Upper lobe of left lung (tissue), 6 donors: ENCODE measurements around the gene KANSL1. TPM values are rescaled to one million over a fixed set of nuclear protein-coding genes. Genes with fewer than 3 reads are reported as not detected.

Experiments used
- ATAC-seq, 2 donors: fragments of 200-7000 bp; cut with Tn5 transposase; one replicate each; pipeline ENCODE4 v1.9.1; 2022; ENCODE audit warnings: mild to moderate bottlenecking in 2 of 2, moderate library complexity in 2 of 2; ENCODE audit not compliant: low FRiP score in 2 of 2
- DNase-seq, 2 donors: peaks; one replicate each; pipeline ENCODE4 v3.0.0-alpha.2; 2019 to 2020
- H3K27ac ChIP-seq, 4 donors: fragments of 200-600 bp; sonication (generic); one replicate each; pipeline ENCODE4 v1.5.1; 2016 to 2019
- H3K27me3 ChIP-seq, 4 donors: fragments of 200-600 bp; sonication (generic); one replicate each; pipeline ENCODE4 v1.5.1; 2017 to 2019
- H3K36me3 ChIP-seq, 4 donors: fragments of 200-600 bp; sonication (generic); one replicate each; pipeline ENCODE4 v1.5.1; 2016 to 2019
- H3K4me1 ChIP-seq, 4 donors: fragments of 200-600 bp; sonication (generic); one replicate each; pipeline ENCODE4 v1.5.1; 2018 to 2019
- H3K4me3 ChIP-seq, 4 donors: fragments of 200-600 bp; sonication (generic); one replicate each; pipeline ENCODE4 v1.5.1; 2017 to 2019; ENCODE audit warnings: mild to moderate bottlenecking in 2 of 4, moderate library complexity in 1 of 4
- H3K9me3 ChIP-seq, 4 donors: fragments of 200-600 bp; sonication (generic); one replicate each; pipeline ENCODE4 v1.5.1; 2018 to 2019
- EP300 ChIP-seq, 4 donors: sonication (generic); formaldehyde crosslinking; IDR thresholded peaks; one replicate each; pipeline ENCODE4 v1.5.1; 2017; ENCODE audit warnings: antibody characterized with exemption in 4 of 4, control low read depth in 2 of 4
- POLR2A ChIP-seq, 4 donors: fragments of 450-650 bp; IDR thresholded peaks; one replicate each; pipeline ENCODE4 v1.5.1; 2016 to 2017; ENCODE audit warnings: antibody characterized with exemption in 4 of 4, mild to moderate bottlenecking in 2 of 4
- POLR2AphosphoS5 ChIP-seq, 2 donors: sonication (generic); formaldehyde crosslinking; IDR thresholded peaks; one replicate each; pipeline ENCODE4 v1.5.1; 2017; ENCODE audit warnings: antibody characterized with exemption in 2 of 2
- WGBS, 2 donors: methylation state at CpG; one replicate each; pipeline ENCODE4 v1.1.5; 2017 to 2018; 5-methylcytosine and 5-hydroxymethylcytosine counted together
- total RNA-seq, 6 donors: library from RNA; depleted of rRNA in 4 of 6; stranded (reverse); fragments of >200 nt in 4 of 6; gene quantifications; one replicate each; pipeline versions ENCODE4 v1.1.0 to v1.2.1, GENCODE V29; 2016 to 2021
- TF ChIP-seq, protein P1 (sequence below), 6 experiments: fragments of 450-650 bp in 4 of 6; fragments of 200-600 bp in 2 of 6; sonication (generic) in 2 of 6; IDR thresholded peaks; one replicate each; pipeline ENCODE4 v1.5.1; 2016 to 2019; ENCODE audit warnings: antibody characterized with exemption in 6 of 6
- donor health status: DM: no; HTN: no; CAD: no; lungs with moderate emphysema.
- donor health status: DM: no; HTN: yes; CAD: no; lungs with severe emphysema.

KANSL1 gene
- total RNA-seq, 6 donors from 2014 or later: 60.5 to 294 (median 108) TPM

- Histone ChIP-seq H3K27me3 (no peaks in the 10 kb centered on the region), H3K36me3 (no peaks in the 10 kb centered on the region), H3K9me3 (no peaks in the 10 kb centered on the region), H3K4me3 (no peak overlapping the region), H3K4me1 (peaks cover 0 to 3% (median 0%) of the 10 kb centered on the region in 4 donors), H3K27ac (no peak overlapping the region)
- DNase-seq (peak in 1 of 2 donors; percentile 76), ATAC-seq (peak; percentile 84 to 91)
- WGBS, 2 donors: 20 to 21% methylated on average over 7 to 8 of the region's 8 CpGs
- no peak for TF ChIP-seq POLR2AphosphoS5 (IDR thresholded peaks at IDR 0.05)
- TF ChIP-seq, protein P1, sequence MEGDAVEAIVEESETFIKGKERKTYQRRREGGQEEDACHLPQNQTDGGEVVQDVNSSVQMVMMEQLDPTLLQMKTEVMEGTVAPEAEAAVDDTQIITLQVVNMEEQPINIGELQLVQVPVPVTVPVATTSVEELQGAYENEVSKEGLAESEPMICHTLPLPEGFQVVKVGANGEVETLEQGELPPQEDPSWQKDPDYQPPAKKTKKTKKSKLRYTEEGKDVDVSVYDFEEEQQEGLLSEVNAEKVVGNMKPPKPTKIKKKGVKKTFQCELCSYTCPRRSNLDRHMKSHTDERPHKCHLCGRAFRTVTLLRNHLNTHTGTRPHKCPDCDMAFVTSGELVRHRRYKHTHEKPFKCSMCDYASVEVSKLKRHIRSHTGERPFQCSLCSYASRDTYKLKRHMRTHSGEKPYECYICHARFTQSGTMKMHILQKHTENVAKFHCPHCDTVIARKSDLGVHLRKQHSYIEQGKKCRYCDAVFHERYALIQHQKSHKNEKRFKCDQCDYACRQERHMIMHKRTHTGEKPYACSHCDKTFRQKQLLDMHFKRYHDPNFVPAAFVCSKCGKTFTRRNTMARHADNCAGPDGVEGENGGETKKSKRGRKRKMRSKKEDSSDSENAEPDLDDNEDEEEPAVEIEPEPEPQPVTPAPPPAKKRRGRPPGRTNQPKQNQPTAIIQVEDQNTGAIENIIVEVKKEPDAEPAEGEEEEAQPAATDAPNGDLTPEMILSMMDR (IDR thresholded peaks at IDR 0.05): peak; percentile 93 to 100 (median 96)
- TF ChIP-seq EP300 (IDR thresholded peaks at IDR 0.05): no peak
- no peak for TF ChIP-seq POLR2A (IDR thresholded peaks at IDR 0.05)
Observed at GRCh38 chr17:46002311-46002972, 190.8 kb downstream of the KANSL1 start.

- Histone ChIP-seq H3K27me3 (no peaks in the 10 kb centered on the region), H3K9me3 (no peaks in the 10 kb centered on the region), H3K36me3 (no peaks in the 10 kb centered on the region), H3K27ac (no peak overlapping the region), H3K4me3 (no peak overlapping the region), H3K4me1 (peaks cover 0 to 3% (median 0%) of the 10 kb centered on the region in 4 donors)
- DNase-seq (no peak), ATAC-seq (peak; percentile 5)
- WGBS, 2 donors: 72 to 74% methylated on average over 13 of the region's 13 CpGs
- no peak for TF ChIP-seq POLR2AphosphoS5 (IDR thresholded peaks at IDR 0.05)
- no peak for TF ChIP-seq EP300 (IDR thresholded peaks at IDR 0.05)
- TF ChIP-seq, protein P1 (IDR thresholded peaks at IDR 0.05): no peak
- no peak for TF ChIP-seq POLR2A (IDR thresholded peaks at IDR 0.05)
Observed at GRCh38 chr17:46001390-46002310, 191.6 kb downstream of the KANSL1 start.

DNA sequence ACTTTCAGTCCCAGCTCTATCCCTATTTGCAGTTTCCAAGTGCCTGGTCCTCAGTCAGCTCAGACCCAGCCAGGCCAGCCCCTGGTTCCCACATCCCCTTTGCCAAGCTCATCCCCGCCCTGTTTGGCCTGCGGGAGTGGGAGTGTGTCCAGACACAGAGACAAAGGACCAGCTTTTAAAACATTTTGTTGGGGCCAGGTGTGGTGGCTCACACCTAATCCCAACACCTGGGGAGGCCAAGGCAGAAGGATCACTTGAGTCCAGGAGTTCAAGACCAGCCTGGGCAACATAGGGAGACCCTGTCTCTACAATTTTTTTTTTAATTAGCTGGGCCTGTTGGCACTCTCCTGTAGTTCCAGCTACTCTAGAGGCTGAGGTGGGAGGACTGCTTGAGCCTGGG, 192.5 kb downstream of the KANSL1 start:
- no peak for TF ChIP-seq POLR2A (IDR thresholded peaks at IDR 0.05)
- TF ChIP-seq, protein P1 (IDR thresholded peaks at IDR 0.05): no peak
- no peak for TF ChIP-seq EP300 (IDR thresholded peaks at IDR 0.05)
- TF ChIP-seq POLR2AphosphoS5 (IDR thresholded peaks at IDR 0.05): no peak
- no peak overlapping the region for H3K27ac ChIP-seq
- peaks cover 0 to 3% (median 0%) of the 10 kb centered on the region in 4 donors for H3K4me1 ChIP-seq
- no peaks in the 10 kb centered on the region for H3K27me3 ChIP-seq
- H3K9me3 ChIP-seq: no peaks in the 10 kb centered on the region
- H3K36me3 ChIP-seq: no peaks in the 10 kb centered on the region
- DNase-seq (no peak), ATAC-seq (no peak)
- no peak overlapping the region for H3K4me3 ChIP-seq
- WGBS, 2 donors: 79% methylated on average over 2 of the region's 2 CpGs; no CpG with 5 or more reads in 1 of the 2 donors

- H3K27ac ChIP-seq: no peak overlapping the region
- WGBS, 2 donors: 74 to 76% methylated on average over 7 of the region's 7 CpGs
- H3K4me1 ChIP-seq: peaks cover 0 to 3% (median 0%) of the 10 kb centered on the region in 4 donors
- H3K4me3 ChIP-seq: no peak overlapping the region
- no peaks in the 10 kb centered on the region for H3K27me3 ChIP-seq
- no peaks in the 10 kb centered on the region for H3K9me3 ChIP-seq
- DNase-seq (no peak), ATAC-seq (no peak)
- H3K36me3 ChIP-seq: no peaks in the 10 kb centered on the region
- TF ChIP-seq, protein P1 (IDR thresholded peaks at IDR 0.05): no peak
- TF ChIP-seq POLR2AphosphoS5 (IDR thresholded peaks at IDR 0.05) (no peak), EP300 (IDR thresholded peaks at IDR 0.05) (no peak), POLR2A (IDR thresholded peaks at IDR 0.05) (no peak)
Observed at GRCh38 chr17:46000292-46000691, 192.9 kb downstream of the KANSL1 start.
